ENCODE results near the gene KIT. TPM values are rescaled to one million over a fixed set of nuclear protein-coding genes. Genes with fewer than 3 reads are reported as not detected.

KIT gene
- total RNA-seq, 1 donor from 2014 or later: 0.48 TPM

DNA sequence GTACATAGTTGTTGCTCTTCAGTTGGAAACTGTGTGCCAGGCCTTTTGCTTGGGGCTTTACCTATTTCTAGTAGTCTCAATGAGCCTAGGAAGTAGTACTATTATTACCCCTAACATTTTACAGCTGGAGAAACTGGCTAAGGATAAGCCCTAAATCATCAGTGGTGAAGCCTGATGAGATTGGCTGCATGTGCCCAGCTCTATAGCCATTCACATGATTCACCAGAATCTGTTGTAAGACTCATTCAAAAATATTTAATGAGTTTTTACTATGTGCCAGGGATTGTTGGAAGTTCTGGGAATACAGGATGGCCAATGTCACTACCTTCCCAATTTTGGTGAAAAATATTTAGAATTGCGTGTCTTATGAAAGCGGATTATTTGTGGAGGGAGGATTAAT lies 2.8 kb downstream of the KIT start:
- intact Hi-C loops (cut with micrococcal nuclease): no loop called here

DNA sequence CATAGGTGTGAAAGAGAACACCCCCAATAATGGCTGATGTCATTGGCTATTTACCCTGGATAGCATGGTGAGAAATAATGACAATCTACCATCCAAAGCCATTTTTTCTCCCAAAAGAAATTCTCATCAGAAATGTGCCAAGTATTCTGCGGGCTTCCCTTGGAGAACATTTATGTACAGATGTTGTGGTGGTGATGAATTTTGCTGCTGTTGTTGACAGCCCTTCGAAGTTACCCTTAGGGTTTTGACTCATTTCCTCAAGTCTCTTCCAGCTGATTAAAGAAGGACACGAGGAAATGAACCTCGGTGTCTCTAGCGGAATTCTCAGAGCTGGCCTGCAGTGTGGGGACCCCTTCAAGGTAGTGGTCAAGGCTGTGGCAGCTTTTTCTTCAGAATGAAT lies 3.4 kb downstream of the KIT start:
- intact Hi-C loops (cut with micrococcal nuclease): no loop called here

DNA sequence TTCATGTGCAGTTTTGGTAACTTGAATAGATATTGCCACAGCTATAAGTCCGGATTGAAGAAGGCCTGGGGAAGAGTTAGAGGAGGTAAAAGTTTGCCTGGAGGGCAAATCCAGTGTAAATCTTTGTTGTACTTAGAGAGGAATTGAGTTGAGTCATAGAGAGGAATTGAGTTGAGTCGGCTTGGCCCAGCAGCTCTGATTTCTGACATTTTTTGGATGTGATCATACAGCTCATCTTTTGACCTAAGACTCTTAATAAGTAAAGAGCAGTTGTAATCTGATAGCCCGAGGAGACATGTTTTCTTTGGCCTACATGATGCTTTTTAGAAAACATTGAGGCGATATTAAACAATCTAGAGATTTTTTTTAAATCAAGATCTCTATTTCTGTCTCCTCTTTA lies 3.9 kb downstream of the KIT start:
- intact Hi-C loops (cut with micrococcal nuclease): no loop called here

DNA sequence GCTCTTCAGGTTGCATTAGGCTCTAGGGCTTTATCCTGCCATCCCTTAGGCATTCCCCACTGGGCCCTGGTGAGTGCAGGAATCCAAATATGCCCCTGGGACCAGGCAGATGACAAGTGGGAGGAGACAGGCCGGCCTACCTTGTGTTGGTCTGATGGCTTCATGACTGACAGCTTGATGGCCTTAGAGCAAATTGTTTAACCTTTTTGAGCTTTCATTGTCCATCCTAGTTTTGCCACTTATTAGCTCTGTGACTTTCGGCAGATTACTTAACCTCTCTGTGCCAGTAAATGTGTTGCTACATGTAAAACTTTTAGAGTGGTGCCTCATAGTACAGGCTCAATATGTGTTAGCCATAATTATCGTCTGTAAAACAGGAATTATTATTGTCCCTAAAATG lies 4.4 kb downstream of the KIT start:
- intact Hi-C loops (cut with micrococcal nuclease): no loop called here

DNA sequence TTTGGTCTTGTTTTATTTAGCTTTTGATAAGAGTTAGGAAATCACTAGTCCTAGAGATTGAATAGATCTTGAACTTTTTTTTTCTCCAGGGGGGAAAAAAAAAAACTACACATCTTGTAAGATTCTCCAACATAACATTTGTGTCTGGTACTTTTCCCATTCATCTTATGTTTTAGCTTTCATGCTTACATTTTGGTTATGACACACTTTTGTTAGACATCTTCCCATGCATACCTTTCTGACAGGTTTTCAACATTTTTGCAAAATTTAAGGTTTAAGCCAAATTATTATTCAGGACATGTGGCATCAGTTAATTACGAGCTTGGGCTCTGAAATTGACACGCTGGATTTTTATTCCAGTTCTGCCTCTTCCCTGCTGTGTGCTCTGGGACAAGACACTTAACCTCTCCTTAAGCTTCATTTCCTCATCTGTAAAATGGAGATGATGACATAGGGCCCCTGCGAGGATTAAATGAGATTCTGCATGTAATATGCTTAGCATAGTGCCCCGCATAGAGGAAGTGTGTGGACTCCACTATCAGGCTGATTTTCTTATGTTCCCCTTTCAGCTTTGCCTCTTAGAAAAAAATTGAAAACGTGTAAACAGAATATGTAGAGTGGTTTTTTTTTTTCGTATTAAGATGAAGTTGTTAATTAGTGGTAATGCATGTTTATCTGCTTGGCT lies 5.3 kb downstream of the KIT start:
- intact Hi-C loops (cut with micrococcal nuclease): no loop called here

DNA sequence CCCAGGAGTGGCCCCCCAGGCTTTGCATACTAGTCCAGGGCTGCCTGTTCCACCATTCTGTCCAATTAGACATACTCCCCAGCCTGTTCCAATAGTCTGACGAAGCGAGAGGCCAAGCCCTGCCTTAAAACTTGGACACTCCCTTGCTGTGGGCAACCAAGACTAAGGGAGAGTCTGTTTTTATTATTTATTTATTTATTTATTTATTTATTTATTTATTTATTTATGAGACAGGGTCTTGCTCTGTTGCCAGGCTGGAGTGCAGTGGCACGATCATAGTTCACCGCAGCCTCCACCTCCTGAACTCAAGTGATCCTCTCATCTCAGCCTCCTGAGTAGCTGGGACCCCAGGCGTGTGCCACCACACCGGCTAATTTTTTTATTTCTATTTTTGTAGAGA lies 6.6 kb downstream of the KIT start:
- intact Hi-C loops (cut with micrococcal nuclease): no loop called here

DNA sequence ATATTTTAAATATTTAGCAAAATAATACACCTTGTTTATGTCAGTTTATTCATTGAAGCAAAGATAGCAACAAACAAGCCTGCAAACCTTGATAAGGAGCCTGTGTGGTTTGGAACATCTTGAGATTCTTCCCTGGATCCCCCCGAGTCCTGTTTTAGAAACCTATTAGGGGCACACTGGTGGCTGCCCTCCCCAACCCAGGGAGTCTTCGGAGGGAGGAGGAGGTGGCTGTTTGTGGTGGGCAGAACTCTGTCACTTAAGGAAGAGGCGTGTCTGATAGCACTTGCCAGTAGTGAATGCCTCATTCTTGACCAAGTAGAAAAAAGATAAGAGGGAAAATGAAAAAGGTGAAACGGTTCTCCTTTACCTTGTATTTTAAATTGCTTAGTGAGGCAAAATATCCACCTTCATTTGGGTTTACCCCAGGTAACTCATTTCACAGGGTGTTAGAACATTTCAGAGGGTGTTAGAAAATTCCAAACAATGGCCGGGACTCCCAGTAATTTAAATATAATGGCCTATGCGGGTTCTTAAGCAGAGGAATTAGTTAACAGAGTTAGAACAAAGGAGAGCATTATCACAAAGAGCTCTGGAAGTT lies 10.4 kb downstream of the KIT start:
- intact Hi-C loops (cut with micrococcal nuclease): no loop called here

DNA sequence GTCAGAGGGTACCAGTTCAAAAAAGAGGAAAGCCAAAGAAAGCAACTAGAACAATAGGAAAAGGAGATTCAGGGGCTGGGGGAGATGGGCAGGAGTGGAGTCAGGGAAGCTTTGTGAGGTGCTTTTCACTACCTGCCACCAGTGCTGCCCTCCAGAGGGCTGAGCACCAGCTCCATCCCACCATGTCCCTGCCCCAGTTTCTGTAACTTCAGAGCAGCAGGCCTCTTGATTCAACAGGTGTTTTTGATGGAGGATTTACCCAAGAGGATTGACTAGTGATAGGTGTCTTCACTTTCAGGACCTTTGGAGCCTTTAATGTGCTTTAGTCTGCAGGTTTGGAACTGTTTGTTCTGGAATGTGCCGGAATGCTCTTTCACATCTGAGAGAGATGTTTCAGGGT lies 12.1 kb downstream of the KIT start:
- intact Hi-C loops (cut with micrococcal nuclease): no loop called here

DNA sequence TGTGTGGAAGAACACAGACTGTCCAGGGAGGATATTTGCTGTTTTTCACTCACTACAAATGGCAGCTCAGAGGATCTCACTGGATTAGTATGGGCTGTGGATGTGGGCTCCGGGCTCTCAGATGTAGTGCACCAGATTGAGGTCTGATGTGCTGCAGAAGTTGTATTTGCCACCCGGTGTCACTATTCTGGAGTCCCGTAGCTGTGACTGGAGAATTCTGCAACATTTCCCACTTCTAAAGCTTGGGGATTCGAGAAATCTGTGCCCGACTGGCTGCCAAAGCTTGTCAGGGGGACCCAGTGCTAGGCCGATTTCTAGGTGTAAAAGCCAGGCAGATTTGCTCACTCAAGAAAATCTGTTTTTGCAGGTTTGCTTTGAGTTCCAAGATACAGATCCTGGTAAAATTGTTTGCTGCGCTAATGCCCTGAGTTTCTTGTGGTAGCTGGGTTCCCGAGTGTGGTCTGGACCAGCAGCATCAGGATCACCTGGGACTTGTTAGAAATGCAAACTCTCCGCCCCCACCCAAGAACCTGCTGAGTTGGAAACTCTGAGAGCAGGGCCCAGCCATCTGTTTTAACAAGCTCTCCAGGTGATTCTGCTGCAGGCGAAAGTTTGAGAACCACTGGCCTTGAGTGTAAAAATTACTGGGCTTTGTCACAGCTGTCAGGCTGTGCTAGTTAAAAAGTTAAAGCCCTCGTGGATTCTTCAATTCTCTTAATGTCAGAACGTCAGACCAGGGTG lies 18.1 kb downstream of the KIT start:
- intact Hi-C loops (cut with micrococcal nuclease): no loop called here

DNA sequence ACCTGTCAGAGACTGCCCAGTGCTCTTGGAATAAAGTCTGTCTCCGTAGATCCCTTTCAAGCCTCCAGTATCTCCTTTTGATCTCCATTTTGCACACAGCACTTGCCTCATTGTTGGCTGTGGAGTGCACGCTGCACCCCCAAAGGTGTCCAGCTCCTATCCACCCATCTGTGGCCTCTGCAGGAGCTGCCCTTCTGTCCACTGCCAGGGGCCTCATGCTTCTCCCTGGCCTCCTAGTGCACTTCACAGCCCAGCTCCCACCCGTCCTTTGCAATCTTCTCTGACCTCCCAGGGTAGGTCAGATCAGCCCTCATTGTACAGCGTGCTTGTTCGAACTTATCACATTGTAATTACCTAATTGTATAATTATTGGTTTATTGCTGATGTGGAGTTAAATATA lies 18.9 kb downstream of the KIT start:
- intact Hi-C loops (cut with micrococcal nuclease): no loop called here

DNA sequence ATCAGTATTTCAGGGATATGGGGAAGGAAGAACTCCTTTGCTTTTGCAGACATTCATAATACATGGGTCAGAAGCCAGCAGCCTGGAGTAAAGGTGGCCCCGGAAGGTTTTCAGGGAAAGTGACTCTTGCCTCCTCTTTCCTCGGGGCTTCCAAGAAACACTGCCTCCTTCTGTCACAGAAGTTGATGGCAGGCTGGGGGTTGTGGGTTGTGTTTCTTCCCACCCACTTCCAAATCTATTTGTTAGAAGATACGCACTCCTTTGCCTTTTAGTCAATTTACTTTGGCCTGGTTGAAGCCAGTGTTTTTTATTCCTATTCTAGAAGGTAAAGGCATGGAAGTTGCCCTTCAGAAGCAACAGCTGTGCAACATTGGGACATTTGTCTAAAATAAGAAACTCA lies 19.7 kb downstream of the KIT start:
- intact Hi-C loops (cut with micrococcal nuclease): no loop called here

DNA sequence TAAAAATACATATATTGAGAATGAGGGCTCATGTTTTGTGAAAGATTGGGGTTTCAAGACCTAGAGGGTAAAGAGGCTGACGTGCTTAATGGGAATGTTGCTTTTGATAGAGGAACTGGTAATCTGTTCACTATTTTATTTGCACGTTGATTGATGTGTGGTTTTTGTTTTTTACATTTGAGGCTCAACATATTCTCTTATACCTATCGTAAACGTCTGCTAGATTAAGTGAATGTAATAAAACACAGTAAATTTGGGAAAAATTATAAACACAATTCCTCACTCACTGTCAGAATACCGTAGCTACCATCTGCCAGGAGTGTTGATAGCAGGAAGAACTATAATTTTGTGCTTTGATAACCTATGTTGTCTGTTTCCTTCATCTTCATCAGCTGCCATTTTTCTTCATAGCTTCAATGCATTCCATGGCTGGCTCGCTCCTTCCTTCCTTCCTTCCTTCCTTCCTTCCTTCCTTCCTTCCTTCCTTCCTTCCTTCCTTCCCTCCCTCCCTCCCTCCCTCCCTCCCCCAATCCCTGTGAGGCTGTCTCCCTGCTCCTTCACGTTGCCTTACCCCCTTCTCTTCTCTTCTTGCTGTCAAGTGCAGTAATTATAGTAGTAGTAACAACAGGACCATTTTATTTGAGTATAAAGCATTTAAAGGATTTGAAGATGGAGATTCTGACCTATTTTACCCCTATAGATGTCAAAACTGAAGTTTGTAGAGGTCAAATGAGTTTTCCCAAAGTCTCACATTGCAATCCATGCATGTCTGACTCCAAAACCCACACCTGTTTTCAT lies 20.3 kb downstream of the KIT start:
- intact Hi-C loops (cut with micrococcal nuclease): no loop called here

DNA sequence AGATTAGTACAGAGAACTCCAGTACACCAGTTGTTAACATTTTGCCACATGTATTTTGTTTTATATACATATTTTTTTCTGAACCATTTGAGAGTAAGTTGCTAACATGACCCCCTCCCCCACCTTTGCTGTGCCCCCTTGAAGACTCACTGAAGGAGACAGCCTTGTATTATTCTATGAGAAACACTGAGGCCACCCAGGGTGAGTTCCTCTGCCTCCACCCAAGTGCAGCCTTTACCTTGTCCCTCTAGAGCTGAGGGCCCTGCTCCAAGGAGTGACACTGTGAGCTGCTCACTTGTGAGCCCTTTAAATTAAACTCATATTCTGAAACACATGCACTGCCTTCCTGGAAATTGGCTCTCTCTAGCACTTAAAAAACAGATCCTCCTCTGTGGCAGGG lies 21.1 kb downstream of the KIT start:
- intact Hi-C loops (cut with micrococcal nuclease): no loop called here

DNA sequence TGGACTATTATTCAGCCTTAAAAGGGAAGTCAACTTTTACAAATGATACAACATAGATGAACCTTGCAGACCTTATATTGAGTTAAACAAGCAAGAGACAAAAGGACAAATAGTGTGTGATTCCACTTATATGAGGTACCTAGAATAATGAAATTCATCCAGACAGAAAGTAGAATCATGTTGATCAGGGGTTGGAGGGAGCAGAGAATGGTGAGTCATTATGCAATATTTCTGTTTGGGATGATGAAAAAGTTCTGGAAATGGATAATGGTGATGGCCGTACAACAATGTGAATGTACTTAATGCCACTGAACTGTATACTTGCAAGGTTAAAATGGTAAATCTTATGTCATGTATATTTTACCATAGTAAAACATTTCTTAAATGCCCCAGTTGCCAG lies 22.1 kb downstream of the KIT start:
- intact Hi-C loops (cut with micrococcal nuclease): no loop called here

DNA sequence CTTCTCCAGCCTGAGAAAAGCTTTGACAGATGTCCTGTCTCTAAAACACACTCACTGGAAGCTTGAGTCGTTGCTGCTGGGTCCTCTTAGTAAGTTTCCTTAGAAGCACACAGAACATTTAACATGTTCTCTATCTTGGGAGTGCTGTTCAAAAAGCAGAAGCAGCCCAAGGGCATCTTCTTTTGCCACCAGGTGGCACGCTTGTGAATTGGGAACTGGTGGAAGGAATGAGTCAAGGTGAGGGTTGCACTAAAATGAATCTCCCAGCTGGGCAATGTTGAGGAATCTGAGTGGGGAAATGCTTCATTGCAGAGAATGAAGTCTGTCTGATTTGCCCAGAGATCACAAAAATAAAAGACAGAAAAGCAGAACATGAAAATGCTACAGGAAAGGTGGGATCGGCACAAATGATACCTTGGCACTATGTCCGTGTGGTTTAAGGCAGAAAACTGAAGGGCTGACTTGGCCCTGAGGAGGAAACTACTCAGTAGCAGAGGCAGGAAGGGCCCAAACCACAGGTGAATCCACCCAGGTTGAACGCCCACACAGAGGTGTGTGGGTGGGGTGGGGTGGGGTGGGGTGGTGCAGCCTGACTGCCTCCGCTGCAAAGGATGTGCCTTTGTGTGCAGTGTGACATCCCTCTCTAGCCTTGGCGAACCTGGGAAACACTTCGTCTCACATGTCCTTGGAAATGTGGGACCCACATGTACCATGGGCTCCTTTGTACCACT lies 26.0 kb downstream of the KIT start:
- intact Hi-C loops (cut with micrococcal nuclease): loop anchor here (2.0 kb wide), 1 partner anchor 157 kb away; no protein-coding TSS in a partner anchor

DNA sequence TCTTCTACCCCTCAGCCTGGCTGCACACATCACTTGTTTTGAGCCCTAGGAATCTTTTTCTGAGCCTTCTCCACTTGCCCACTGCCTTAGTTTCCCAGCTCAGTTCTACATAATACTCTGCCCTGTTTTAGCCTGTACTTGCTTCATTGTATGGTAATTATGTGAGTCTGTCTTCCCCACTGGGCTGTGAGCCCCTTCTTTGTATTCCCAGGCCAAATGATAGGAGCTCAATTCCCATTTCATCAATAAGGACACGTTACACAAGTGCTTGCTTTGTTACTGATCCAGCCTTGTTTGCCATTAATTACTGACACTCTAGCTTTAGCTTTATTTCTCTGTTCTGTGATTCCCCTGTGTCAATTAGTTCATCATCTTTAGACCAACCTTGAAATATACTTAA lies 28.1 kb downstream of the KIT start:
- intact Hi-C loops (cut with micrococcal nuclease): no loop called here

DNA sequence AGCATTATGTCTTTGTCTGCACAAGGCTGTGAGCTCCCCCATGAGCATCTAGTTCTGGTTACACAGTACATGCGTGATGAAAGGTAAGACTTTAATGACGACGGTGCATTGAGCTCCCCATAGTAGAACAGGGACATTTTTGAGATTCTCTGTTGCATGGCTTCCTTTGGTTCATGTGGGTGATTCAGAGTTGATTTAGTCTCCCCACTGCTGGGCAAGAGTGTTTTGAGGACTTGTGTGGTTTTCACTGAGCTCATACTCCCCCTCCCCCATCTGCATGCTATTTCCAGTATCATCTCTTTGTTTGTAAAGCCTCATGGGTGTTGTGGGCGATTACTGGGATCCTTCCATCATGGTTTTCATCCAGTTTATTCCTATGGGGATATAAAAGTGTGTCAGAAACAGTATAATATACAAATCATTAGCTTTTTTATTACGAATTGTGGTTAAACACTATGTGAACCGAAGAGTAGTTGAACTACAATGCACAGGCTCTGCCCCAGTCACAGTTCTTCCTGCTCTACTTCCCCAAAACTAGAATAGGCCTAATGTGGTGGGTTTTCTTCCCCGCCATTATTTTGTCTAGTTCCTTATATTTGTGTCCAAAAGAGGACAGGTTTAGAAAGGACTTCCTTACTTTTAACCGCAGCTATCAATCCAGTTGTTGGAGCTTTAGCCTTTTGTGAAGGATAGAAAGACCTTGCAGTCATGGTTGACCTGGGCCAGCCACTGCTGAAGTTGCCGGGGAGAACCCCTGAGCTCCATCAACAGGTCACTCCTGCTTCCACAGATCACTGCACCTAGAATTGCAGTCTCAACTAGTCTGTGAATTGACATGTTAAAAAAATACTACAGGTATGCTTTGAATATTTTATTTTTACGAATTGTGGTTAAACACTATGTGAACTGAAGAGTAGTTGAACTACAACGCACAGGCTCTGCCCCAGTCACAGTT lies 30.4 kb downstream of the KIT start:
- intact Hi-C loops (cut with micrococcal nuclease): no loop called here

DNA sequence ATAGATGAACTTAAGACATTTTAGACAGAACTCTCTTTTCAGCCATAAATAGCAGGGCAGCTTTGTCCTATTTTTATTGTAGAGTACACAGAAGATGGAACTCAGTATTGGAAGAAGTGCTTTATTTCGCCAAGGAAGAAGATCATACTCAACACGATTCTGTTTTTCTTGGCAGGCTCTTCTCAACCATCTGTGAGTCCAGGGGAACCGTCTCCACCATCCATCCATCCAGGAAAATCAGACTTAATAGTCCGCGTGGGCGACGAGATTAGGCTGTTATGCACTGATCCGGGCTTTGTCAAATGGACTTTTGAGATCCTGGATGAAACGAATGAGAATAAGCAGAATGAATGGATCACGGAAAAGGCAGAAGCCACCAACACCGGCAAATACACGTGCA lies 37.6 kb downstream of the KIT start:
- intact Hi-C loops (cut with micrococcal nuclease): no loop called here

DNA sequence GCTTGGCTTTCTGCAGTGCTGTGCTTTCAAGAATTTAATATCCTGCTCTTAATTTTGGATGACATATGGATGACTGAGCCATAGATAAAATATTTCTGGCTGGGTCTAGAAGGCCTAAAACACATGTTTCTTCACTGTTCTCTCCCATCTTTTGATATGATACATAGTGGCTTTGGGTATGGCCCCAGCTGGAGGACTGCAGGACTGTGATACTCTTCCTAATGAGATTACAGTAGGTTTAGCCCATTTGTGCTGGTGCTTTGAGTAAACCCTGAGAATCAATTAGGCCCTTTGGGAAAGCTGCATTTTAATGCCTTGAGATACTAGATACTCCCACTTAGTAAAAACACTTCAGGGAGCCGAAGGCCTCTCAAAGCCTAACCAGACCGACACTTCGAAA lies 38.0 kb downstream of the KIT start:
- intact Hi-C loops (cut with micrococcal nuclease): no loop called here

DNA sequence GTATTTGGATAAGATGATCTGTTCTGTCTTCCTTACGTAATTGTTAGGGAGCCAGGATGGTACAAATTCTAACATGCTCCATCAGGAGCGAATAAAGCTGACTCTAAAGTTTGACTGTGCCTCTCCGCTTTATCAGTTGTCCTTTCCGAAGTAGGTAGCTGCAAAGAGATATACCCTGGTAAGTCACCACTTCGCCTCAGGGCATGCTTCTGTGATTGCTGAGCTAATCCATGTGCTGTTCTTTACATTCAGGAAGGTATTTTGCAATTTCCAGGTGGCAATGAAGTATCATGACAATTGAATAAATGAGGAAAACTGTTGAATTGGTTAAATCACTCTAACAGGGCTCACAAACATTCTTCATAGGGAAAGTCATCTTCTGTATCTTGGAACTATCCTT lies 38.9 kb downstream of the KIT start:
- intact Hi-C loops (cut with micrococcal nuclease): no loop called here

Measured in T-helper 2 cell treated with Interferon-gamma antibody and Interleukin-4, amounts not matched to agents 100 ng/mL and 5 ng/mL, for 36 hours (primary cell).